ENCODE data around the gene RNF169.

RNF169 gene

DNA sequence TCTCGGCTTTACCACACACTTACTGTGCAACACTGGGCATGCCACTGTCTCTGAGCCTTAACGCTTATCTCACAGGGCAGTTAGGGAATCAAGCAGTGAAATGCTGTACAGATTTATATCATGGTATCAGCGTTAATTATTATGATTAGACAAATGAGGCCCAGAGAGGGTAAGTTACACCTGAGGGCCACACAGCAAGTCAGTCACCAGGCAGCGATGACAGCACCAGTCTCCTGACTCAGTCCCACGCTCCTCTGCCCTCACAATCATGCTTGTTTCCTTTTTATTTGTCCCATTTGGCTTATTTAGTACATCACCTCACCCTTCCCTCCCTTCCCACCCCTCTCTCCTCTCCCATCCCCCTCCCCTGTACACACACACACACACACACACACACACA, 29.6 kb upstream of the RNF169 start:
- TF ChIP-seq GATA3 (IDR thresholded peaks at IDR 0.05; ENCODE audit: low read depth, low read length) (no peak), GATA2 (IDR thresholded peaks at IDR 0.05; ENCODE audit: low read depth, low read length) (no peak)

DNA sequence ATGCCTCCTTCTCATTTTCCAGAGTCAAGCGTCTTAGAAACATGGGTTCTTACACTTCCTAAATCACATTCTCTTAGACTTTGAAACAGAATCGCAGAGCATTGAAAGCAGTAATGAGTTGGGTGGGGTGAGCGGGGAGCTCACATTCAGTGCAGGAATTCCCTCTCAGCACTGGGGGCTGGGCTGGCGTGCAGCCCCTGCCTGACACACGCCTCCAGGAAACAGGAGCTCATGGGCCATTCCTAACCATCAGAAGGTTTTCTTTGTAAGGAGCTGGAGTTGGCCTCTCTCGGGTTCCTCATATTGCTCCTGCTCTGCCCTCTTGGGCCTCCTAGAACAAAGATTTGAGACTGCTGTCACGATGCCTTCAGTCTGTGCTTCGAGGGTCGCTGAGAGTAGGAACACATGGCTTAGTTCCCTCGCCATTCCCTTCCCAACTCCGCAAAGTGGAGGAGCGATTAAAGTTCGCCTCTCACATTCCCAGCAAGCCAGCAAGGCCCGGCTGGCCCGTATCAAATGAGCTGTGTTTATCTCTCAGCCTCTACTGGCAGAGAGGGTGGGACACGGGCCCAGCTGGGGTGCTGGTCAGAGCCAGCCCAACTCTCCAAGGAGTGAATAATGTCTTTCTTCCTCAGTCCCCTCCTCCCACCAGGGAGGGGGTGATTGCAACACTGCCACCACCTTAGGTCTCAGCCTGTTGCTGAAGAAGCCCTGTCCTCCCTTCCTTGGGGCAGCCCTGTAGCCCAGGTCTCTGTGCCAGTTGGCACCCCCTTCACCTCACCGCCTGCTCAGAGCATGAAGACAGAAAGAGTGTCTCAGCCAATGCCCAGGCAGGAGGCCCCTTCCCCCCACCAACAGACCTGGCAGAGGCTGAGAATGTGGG, 27.8 kb upstream of the RNF169 start:
- TF ChIP-seq GATA3 (IDR thresholded peaks at IDR 0.05; ENCODE audit: low read depth, low read length) (no peak), GATA2 (IDR thresholded peaks at IDR 0.05; ENCODE audit: low read depth, low read length) (no peak)

DNA sequence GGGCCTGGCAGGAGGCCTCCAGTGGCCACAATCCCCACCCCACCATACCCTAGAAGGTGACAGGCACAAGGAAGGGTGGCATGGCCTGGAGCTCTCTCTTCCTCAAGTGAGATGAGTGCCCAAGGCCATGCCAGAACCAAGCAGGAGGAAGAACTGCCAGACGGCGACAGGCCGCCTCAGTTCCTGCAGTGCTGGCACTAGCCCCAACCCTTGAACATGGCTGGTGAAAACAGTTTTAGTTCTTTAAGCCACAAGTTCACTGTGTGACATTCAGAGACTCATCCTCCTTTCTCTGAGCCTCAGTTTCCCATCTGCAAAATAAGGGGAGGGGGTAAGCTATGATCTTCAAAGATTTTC, 27.2 kb upstream of the RNF169 start:
- TF ChIP-seq GATA2 (IDR thresholded peaks at IDR 0.05; ENCODE audit: low read depth, low read length), result no peak
- TF ChIP-seq GATA3 (IDR thresholded peaks at IDR 0.05; ENCODE audit: low read depth, low read length), result no peak

DNA sequence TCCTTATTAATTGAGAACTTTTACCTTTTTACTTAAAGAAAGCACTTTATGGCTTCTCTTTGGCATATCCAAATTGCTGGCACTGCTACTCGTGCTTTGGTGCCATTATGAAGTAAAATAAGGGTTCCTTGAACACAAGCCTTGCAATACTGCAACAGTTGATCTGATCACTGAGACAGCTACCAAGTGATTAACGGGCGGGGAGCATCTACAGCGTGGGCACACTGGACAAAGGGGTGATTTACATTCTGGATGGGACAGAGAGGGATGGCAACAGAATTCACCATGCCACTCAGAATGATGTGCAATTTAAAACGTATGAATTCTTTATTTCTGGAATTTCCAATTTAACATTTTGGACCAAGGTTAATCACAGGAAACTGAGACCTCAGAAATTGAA, 25.1 kb upstream of the RNF169 start:
- TF ChIP-seq GATA3 (IDR thresholded peaks at IDR 0.05; ENCODE audit: low read depth, low read length) (no peak), GATA2 (IDR thresholded peaks at IDR 0.05; ENCODE audit: low read depth, low read length) (no peak)

DNA sequence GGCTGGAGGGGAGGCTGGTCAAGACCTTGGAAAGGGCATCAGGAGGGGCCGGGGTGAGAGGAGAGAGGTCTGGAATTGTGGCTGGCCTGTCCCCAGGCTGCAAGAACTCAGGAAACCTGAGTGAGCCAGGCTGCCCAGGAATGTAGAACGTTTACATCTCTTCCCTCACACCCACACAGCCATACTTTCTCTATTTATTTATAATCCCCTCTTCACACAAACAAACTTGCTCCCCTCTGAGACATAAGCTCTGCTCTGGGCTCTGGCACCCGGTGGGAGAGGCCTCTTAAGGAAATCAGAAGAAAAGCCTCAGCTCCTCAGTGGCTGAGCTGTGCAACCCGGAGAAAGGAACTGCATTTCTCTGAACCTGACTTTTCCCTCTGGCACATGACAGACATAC, 22.9 kb upstream of the RNF169 start:
- TF ChIP-seq GATA3 (IDR thresholded peaks at IDR 0.05; ENCODE audit: low read depth, low read length), result no peak
- TF ChIP-seq GATA2 (IDR thresholded peaks at IDR 0.05; ENCODE audit: low read depth, low read length), result no peak

DNA sequence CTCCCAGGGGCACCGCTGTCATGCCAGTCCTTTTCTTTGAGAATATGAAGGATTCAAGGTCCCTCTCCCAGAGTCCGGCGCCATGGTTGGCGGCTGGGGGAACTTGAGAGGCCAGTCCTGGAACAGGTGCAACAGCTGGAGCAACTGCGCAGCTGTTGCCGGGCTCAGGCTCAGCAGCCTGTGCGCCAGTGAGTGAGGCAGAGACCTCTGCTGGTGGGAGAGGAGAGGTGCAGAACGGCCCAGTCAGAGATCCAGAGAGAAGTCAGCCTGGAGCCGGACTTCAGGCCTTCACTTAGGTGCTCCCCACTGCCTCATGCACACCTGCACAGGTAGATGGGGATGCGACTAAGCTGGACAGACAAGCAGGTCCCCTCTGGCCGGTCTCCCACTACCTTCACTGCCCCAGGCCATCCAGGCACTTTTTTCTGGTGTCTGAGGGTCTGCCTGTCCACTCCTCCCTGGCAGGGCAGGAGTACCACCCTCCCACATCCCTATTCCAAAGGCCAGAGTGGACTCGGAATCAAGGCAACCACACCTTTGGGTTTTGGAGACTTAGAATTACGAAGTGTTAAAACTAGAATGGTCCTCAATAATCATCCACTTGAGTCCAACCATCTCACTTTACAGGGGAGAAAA, 22.0 kb upstream of the RNF169 start:
- TF ChIP-seq GATA2 (IDR thresholded peaks at IDR 0.05; ENCODE audit: low read depth, low read length), result no peak
- TF ChIP-seq GATA3 (IDR thresholded peaks at IDR 0.05; ENCODE audit: low read depth, low read length), result no peak

DNA sequence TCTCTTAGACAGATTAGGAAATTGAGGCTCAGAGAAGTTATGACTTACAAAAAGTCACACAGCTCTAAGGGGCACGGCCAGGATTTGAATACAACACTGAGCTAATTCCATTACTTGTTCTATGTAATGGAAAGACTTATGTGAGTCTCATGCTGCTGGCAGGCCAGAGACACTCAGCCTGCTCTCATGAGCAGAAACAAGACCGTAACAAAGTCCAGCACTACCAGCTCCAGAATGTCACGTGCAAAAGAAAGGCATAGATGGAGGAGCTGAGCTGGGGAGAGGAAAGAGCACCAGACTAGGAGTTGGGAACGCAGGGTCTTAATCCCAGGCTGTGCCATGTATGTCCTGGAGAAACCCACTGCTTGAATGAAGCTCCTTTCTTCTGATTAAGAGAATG, 19.3 kb upstream of the RNF169 start:
- no peak for TF ChIP-seq GATA3 (IDR thresholded peaks at IDR 0.05; ENCODE audit: low read depth, low read length)
- no peak for TF ChIP-seq GATA2 (IDR thresholded peaks at IDR 0.05; ENCODE audit: low read depth, low read length)

DNA sequence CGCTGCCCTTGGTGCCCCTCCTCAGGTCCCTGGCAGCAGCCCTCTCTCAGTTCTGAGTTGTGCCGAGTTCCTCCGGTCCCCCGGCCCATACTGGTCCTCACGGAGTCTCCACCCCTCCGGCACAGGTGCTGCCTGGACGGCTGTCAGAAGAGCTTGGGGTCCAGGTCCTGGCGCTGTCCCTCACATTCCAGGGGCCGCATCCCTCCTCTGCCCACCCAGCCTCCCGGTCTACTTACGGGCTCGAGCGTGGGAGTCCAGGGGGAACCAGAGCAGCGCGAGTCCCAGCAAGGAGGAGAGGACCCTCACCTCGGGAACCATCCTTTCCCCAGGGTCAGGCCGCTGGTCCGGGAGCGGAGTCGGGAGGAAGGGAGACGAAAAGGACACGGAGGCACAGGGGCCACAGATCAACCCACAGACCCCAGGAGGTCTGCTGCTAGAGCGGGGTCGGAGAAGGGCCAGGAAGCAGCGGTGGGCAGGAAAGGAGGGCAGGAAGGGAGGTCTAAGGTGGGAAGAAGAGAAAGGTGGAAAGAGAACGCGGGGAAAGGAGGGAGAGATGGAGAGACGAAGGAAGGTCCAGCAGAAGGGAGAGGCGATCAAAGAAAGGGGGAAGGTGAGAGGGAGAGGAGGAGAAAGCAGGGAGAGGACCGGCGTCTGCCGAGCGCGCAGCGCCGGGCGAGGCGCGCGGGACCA, 17.9 kb upstream of the RNF169 start:
- TF ChIP-seq GATA3 (IDR thresholded peaks at IDR 0.05; ENCODE audit: low read depth, low read length) (no peak), GATA2 (IDR thresholded peaks at IDR 0.05; ENCODE audit: low read depth, low read length) (no peak)

DNA sequence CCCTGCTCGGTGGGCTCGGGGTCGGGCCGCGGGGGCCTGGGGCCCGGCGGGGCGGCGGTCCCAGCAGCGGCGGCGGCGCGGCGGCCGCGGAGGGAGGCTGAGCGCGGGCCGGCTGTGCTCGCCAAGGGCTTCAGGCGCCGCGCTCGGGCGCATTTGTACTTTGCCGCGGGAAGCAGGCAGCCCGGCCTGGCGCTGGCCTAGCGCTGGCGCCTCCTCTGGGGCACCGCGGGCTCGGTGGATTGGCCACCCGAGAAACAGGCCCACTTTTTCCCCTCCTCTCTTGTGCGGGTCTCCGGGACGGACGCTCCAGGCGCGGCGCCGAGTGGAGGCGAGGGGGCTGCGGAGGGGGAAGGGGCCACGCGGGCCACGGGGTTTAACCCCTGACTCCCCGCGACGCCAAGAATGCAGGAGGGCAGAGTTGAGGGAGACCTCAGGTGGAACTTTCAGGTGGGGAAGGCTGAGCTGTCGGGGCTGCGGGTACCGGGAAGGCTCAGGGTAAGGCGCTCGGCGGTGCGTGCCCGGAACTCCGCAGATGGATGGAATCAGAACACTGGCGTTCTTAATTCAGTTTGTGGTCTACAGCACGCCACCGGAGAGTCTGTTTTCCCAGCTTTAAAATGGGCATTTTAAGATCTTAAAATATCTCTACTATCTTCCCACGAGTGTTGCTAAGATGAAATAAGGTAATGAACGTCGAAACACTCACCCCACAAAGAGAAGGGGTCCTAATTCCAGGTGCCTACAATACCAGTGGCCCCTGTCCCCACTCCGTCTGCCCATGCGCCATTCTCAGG, 17.2 kb upstream of the RNF169 start, which contains the start of gene CHRDL2:
Gene CHRDL2, minus strand, starts transcription at position 126 of the 794 bp plus-strand sequence. CDS start 538 bp downstream, outside the sequence.
- TF ChIP-seq GATA2 (IDR thresholded peaks at IDR 0.05; ENCODE audit: low read depth, low read length) (no peak), GATA3 (IDR thresholded peaks at IDR 0.05; ENCODE audit: low read depth, low read length) (no peak)

DNA sequence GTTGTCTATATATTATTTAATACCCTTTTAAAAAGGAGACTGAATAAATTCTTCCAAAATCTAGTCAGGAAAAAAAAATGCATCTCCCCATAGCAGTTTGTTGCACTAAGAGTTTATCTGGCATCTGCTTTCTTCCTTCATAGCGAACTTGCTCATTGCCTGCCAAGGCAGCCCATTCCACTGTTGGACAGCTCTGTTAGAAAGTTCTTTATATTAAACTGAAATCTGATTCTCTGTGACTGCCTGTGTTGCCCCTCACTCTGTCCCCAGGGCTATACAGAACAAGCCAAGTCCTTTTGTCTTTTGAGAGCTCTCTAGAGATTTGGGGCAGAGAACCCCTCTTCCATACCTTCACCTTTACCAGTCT, 14.1 kb upstream of the RNF169 start:
- TF ChIP-seq GATA2 (IDR thresholded peaks at IDR 0.05; ENCODE audit: low read depth, low read length), result no peak

DNA sequence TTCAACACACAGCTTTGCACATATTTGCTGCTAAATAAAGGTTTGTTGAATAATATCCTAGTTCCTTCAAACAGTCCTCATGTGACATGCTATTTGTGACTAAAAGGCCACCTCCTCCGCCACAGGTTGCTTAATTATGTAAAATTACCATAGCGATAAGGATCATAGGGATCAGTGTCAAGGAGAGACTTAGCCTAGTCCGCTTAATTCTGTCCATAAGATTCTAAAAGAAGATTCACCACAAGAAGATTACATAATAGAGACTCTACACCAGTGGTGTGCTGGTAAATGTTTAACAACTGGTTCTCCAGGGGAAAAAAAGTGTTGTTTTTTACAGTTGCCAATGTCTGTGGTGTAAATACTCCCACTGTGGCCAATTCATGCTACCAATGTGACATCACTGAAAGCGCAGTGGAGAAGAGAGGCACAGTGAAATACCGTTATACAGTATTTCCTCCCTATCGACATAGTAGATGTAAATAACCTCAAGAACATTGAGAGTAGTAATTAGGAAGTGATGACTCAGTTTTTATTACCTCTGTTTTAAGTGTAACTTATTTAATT, 13.2 kb upstream of the RNF169 start:
- TF ChIP-seq GATA2 (IDR thresholded peaks at IDR 0.05; ENCODE audit: low read depth, low read length), result no peak
- TF ChIP-seq GATA3 (IDR thresholded peaks at IDR 0.05; ENCODE audit: low read depth, low read length), result no peak

DNA sequence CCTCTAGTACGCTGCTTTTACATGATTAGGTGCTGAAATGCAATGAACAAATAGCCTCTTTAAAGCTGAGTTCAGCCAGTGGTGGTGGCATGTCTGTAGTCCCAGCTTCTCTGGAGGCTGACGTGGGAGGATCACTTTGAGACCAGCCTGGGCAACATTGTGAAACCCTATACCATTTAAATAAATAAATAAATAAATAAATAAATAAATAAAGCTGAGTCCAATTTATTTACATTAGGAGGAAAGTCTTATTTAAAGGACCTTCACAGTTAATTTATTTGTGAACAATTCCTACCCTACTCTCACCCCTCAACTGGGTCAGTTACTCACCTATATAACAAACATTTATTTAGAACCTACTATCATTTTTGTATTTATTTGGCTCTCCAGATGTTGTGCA, 12.6 kb upstream of the RNF169 start:
- TF ChIP-seq GATA2 (IDR thresholded peaks at IDR 0.05; ENCODE audit: low read depth, low read length), result no peak
- no peak for TF ChIP-seq GATA3 (IDR thresholded peaks at IDR 0.05; ENCODE audit: low read depth, low read length)

DNA sequence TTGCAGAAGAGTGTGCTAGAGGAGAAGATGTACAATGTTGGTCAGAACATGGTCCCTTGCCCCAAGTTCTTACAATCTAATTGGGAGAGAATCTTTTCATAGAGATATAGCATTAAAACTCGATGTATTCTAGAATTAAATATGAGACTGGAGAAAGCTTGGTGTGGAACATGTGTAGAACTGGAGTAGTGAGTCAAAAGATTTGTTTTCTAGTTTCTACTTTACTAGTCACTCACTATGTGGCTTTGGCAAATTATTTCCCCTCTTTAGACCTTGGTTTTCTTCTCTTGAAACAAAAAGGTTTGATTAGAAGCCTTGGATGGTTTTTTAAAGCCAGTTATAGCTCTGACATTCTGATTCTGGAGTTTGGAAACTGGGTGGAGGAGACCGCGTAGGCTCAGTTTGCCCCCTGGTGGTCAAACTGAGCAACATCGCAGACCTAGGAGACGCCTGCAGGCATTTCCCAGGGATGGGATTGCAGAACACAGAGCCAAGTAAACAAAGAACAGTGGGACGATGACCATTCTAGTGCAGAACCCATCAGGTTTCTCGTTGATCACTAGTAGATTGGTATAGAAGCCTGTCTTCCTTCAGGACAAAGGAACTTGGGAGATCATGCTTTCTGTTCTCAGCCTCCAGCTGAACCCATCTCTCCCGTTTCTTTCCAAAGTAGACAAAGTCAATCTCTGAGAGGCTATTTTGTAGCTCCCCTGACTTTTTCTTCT, 8.9 kb upstream of the RNF169 start:
- no peak for TF ChIP-seq GATA2 (IDR thresholded peaks at IDR 0.05; ENCODE audit: low read depth, low read length)
- TF ChIP-seq GATA3 (IDR thresholded peaks at IDR 0.05; ENCODE audit: low read depth, low read length), result no peak
